Activated CD4-positive, CD25-positive, alpha-beta regulatory T cell treated with anti-CD3 and anti-CD28 coated beads, Interleukin-2, amount 50 U/mL, for 16 hours (primary cell): ENCODE data around the gene KLHDC4.
"Not testable (repeated sequence)": the region's sequence is repeated elsewhere in the genome, so short reads cannot be mapped to it uniquely, and the experiment has no call there.

Experiments used
- DNase-seq: peaks from one replicate; pipeline ENCODE4 v3.0.0-alpha.2; 2020; ENCODE audit warnings: low read depth, low spot score

The KLHDC4 gene

DNA sequence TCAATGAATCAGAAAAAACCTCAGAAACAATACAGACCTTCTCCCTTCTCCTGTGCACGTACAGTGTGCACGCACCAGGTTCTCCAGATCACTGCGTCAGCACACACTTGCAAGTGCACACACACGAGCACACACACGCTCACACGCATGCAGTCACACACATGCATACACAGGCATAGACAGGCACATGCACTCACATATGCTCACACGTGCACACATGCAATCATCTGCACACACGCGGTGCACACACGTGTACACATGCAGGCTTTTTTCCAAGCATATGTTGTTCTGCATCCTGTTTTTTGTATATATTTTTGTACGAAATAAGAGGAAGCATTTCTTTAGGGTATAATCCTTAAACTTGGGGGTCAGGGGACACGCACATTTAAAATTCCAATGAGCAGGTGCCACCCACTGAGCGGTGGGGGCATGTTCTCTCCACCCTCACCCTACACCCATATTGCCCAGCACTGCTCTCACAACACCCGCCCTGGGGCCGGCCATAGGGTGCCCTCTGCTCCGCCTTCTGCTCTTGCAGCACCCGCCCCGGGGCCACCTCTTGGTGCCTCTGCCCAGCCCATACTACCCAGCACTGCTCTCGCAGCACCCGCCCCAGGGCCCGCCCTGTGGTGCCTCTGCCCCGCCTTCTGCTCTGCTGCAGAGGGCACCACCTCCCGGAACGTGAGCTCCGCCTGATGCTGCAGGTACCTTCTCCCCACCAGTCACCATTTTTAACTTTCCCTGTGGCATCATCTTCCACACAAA lies 20.9 kb downstream of the KLHDC4 start:
- no peak for DNase-seq

GRCh38 chr16:87742781-87743490 lies 22.9 kb downstream of the KLHDC4 start:
- no peak for DNase-seq

DNA sequence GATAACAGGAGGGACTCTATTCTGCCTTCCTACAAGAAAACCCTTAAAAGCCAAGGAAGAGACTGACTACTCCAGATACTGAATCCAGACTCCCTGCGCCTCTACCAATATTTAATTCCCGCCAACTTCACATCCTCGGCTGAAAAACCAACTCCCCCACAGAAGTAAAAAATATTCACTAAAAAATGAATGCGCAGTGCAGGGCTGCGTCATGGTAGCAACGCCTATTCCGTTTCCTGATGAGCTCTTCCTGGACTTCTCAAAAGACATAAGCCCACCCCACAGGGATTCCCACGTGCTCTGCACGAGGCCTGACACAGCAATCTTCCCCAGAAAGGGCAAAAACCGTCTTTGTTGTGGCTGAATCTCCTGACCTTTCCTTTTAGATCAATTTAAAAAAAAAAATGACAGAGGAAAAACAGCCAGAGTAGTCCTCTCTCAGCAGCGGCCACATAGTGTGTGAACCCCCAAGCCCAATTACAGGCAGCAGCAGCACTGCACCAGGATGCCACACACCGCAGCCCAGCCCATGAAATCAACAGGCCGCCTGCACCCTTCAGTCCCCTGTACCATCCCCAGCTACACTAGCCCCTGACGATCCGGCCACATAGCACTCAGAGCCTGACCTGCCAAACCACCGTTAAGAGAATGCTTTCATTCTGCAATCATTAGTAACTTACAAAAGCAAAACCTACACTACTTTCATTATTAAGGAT lies 23.9 kb downstream of the KLHDC4 start:
- DNase-seq, result no peak

DNA sequence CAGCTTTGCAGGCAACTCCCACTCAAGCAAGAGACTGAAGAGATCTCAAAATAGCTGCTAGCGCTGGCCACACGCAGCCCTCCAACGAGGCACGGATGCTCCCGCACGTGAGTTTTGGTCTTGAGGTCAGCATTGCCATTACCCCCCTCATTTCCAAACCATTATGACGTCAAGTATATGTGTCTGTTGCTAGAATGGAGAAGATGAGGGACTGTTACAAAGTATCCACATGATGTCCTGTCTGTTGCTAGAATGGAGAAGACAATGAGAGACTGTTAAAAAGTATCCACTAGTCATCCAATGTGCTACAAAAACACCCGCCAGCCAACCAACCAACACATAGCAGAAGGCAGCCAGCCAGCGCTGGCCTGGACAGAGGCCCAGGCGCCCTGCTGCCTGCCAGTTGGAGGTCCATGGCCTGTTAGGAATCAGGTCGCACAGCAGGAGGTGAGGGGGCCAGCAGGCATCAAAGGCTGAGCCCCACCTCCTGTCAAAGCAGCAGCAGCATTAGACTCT lies 24.8 kb downstream of the KLHDC4 start:
- no peak for DNase-seq

GRCh38 chr16:87740441-87740840 lies 25.3 kb downstream of the KLHDC4 start:
- no peak for DNase-seq

GRCh38 chr16:87739801-87740200 lies 26.0 kb downstream of the KLHDC4 start:
- DNase-seq, result no peak

- no peak for DNase-seq
Observed at GRCh38 chr16:87736008-87736382, 29.8 kb downstream of the KLHDC4 start.

GRCh38 chr16:87735270-87736007 lies 30.3 kb downstream of the KLHDC4 start:
- DNase-seq, result no peak

- no peak for DNase-seq
Observed at GRCh38 chr16:87734644-87735043, 31.1 kb downstream of the KLHDC4 start.

DNA sequence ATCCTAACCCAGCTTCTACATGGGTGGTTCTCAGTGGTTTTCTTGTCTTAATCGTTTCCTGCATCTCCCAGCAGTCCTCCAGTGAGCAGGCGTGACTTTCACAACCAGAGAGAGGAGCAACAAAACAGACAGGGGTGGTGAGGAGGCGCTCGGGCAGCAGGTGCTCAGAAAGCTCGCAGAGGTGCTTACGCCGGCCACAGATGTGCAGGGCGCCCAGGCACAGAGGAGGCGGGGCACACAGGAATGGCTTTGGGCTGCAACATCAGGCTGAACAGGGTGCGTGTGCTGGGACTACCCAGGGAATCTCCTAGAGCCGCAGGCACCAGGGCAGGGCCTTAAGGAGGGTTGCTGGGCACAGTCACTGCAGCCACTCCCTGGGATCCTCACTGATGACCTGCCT lies 32.6 kb downstream of the KLHDC4 start:
- no peak for DNase-seq

DNA sequence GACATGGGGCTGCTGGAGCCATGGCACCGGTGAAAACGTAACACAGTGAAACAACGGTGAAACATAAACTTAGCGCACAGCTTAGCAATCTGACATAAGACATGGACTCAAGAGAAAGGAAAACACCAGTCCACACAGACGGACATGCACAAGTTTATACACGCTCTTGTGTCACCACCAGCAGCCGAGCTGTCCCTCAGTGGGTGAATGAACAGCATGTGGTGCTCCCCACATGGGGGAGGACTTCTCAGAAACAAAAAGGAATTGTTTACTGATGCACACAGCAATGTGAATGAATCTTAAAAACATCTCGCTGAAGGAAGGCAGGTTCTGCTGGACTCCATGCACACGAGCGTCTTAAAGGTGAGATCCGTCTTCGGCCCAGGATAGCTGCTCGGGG lies 34.2 kb downstream of the KLHDC4 start:
- no peak for DNase-seq

DNA sequence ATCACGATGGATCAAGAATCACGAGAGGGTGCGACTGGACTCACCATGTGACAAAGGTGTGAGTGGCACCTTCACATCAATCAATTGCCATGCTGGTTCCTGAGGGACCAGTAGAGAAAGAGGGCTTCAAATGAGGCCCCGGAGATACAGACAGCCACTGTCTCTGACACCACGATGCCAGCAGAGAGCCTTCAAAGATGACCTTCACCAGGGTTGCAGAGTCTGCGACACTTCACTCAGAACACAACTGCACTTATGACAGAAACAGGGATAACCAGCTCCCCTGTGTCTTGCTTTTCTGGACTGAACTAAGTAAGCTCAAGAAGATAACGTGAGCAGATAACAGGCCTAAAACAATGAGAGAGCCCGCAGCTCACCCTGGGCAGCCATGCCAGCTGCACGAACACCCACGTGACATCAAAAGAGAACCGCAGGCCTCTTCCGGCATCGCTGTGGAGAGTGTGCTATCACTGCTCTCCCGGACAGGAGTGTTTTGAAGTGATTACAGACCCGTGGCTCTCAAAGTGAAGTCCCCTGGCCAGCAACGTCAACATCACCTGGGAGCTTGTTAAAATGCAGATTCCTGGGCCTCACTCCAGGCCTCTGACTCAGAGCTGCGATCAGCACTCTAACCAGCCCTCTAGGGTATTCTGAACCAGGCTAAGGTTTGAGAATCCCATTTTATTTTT lies 36.4 kb downstream of the KLHDC4 start:
- no peak for DNase-seq

DNA sequence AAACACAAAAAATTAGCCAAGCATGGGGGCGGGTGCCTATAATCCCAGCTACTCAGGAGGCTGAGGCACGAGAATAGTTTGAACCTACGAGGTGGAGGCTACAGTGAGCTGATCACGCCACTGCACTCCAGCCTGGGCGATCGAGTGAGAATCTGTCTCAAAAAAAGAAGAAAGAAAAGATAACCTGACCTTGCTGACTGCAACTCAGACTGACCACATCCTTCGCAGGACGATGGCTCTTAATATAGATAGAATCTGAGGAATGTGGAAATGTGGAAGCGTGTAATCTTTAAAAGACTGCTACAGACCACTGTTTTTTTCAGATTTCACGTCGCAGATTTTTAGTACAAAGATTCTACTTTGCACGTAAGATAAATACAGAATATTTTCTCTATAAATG lies 37.8 kb downstream of the KLHDC4 start:
- DNase-seq, result no peak

DNA sequence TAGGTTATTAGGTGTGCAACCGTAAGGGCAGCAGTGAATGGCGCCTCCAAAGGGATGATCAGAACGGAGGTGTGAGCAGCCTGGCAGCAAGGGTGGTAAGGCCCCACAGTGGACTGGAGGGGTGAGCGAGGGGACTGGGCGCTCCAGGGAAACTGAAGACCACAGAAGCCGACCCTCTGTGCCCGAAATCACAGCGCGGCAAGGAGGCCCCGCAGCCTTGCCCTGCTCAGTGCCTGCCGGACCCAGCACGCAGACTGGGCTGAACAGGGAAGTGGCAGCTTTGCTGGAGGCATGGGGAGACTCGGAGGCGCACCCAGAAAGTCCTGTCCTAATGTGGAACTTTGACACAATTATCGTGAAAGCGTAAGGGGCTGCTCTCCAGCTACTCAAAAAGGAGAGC lies 38.4 kb downstream of the KLHDC4 start:
- DNase-seq, result no peak

DNA sequence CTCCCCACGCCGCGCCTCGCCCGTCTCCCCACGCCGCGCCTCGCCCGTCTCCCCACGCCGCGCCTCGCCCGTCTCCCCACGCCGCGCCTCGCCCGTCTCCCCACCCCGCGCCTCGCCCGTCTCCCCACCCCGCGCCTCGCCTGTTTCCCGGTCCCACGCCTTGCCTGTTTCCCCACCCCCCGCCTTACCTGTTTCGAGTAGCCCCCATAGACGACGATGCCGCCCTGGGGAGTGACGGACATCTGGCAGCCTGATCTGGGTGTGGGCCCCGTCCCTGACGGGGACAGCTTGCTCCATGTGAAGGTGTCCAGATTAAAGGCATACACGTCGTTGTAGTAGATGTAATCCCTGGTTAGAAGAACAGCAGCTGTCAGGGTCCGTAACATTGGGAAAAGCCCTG lies 39.2 kb downstream of the KLHDC4 start:
- DNase-seq, result not testable (repeated sequence)

DNA sequence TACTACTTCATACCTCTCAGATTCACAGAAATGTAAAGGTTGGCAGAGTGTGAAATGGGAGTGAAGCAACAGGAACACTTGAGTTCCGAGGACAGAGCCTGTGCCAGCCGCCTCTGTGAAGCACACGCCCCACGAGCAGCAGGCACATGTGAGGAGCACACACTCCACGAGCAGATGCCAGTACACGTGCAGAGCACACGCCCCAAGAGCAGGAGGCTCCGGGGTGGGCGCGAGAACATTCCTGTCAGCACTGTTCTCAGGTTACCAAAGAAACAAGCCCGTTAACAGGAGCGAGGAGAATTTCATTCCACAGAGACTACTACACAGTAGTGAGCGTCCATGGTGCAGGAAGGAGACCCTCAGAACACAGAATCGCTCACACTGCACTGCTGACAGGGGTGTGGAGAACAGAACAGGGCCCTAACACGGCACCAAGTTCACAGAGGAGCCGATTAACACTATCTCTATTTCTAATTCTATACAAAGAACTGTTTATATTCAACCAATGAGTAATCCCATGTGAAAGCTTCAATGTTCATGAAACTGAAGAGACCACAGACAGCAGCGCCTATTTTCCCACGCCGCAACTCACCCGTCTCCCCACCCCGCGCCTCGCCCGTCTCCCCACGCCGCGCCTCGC lies 40.1 kb downstream of the KLHDC4 start:
- DNase-seq, result no peak

- DNase-seq, result no peak
Observed at GRCh38 chr16:87724490-87725291, 41.1 kb downstream of the KLHDC4 start.

- no peak for DNase-seq
Observed at GRCh38 chr16:87723226-87723623, 42.6 kb downstream of the KLHDC4 start.

- DNase-seq, result no peak
Observed at GRCh38 chr16:87722590-87723225, 43.1 kb downstream of the KLHDC4 start.
